Stimulated activated CD4-positive, alpha-beta T cell treated with anti-CD3 and anti-CD28 coated beads, Interleukin-4, amount 100 ng/mL, for 1 hour (primary cell): Measurements from ENCODE around the gene HERC2.
"Not testable (repeated sequence)": the region's sequence is repeated elsewhere in the genome, so short reads cannot be mapped to it uniquely, and the experiment has no call there.

Experiments used
- DNase-seq: peaks from one replicate; pipeline ENCODE4 v3.0.0-alpha.2; 2020

The HERC2 gene

DNA sequence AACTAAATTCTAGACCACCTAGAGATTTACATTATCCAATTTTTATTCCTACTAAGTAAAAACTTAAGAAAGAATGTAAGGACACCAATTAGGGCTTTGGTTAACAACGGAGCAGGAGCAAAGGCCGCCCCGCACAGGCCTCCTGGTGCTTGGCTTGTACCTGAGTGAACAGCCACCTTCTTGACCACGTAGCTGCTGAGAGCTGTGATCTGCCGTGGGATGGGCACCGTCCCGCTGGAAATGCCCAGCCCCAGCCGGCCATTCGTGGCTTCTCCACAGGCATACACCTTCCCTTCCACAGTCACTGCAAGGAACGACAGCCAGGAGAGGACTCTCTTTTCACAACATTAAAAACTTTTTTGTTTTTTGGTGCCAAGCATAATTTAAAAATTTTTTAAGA is 143.3 kb downstream of the HERC2 start:
- no peak for DNase-seq

DNA sequence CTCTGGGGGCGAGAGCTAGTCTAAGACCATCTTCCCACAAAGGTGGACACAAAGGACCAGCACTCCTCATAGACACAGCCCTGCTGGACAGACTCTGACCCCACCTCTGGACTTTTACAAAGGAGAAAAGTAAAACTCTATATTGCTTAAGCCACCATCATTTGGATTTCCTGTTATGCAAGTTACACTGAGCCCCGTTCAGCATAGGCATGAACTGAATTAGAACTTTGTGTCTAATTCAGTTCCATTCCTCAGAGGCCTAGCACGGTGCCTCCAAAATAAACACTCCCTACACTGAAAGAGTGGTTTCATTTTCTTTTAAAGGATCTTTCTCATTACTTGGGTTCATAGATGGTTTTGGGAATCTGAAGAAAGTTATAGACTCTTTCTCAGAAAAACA is 143.7 kb downstream of the HERC2 start:
- DNase-seq, result no peak

DNA sequence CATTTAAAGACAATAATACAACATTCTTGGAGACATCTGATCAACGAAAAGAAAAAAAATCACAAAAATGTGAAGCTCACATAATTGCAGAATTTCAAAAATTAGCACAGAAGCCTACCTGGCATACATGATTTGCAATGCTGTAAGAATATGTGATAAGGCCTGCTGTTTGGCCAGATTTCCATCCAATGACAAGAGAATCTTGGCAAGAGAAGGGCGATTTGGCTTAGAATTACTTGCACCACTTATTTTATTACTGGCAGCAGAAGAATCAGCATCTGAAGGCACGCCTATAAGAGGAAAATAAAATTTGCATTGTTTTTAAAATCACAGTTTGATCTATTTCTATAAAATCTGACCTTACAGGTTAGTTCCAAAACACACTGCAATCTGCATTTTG is 152.6 kb downstream of the HERC2 start:
- no peak for DNase-seq

DNA sequence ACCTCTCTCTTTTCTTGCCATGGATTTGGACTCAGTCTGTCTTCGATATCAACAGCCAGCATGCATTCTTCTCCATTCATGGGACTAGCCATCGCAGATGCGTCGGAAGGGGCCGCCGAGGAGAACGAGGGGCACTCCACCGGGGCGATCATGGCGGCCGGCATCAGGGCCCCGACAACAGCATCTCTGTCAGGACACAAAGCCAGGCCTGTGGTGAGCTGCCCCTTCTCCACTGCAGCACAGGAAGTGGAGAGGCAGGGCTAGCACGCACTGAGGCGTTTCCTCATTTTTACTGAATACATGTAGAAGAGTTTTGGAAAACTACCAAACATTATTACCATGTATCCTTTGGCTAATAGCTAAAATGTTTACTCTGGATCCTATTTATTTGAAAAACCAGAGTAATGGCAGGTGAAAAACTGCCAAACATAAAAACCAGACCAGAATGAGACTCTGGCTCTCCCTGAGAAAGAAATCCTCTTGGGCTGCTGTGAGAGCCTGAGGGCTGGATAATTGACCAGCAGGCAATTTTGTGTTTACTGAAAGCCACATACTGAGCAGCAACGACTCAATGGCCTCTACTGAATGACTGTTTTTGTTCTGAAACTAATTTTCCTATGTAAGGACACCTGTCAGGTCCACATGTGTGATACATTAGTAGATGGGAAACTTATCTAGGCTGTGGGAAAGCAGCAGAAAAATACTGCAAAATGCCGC is 153.4 kb downstream of the HERC2 start:
- DNase-seq, result not testable (repeated sequence)

DNA sequence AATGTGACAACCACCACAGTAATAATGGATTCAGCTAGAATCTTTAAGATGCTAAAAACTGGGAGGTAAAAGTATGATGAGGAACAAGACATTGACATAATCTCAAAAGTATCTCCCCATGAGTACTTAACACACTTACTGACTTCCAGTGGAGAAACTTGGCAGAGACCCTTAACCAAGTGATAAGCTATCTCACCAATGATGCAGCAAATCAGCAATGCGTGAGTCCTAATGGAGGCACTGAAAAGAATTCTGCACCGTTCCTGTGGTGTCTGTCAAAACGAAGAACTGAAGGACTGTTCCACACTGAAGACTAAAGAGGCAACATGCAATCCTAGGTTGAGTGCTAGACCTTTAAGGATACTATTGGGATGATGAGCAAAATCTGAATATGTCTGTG is 154.9 kb downstream of the HERC2 start:
- DNase-seq, result no peak

DNA sequence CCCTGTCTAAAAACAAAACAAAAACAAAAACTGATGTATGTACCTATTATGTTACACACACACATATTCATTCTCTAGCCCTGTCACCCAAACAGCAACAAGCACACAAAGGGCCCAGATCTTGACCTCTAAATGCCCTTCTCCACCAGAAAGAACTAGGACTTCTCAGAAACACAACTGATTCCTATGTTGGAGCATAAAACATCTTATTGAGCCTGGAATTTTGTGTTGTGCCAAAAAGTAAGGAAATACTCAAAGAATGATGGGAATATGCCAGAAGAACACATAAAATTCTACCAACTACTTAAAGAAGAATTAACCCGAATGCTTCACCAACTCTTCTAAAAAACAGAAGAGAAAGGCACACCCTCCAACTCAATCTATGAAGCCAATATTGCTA is 156.2 kb downstream of the HERC2 start:
- DNase-seq, result no peak

DNA sequence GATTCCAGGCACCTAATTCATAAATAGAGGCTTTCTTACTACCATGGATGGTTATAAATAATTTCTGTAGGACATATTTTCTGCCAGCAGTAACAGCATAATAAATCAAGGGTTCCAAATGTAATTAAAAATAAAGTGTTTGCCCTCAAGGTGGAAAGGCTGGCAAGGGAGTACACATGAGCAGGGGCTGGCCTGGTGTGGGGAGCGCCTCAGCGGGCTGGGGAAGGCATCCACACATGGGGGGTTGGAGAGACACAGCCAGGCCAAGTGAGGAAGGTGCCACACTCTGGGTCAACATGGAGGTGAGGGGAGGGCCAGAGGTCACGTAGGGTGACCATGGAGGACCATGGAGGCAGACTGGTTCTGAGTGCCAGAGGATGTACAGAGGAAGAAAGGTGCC is 157.1 kb downstream of the HERC2 start:
- no peak for DNase-seq

DNA sequence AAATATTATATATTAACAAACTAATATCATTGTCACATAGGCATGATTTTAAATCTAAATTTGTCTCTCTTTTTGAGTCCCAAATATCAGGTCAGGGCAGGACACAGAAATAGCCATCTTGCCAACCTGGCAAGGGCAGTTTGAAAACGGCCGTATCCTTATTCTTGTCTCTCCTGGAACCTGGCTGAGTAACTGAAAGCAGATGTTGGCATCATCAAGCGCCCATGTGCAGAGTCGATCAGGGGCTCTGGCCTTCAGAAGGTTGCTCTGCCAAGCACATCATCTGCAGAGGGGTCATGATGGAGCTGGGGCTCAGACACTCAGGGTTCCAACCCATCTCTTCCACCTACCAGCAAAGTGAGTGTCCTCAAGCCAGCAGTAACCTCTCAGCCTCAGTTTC is 167.7 kb downstream of the HERC2 start:
- no peak for DNase-seq

DNA sequence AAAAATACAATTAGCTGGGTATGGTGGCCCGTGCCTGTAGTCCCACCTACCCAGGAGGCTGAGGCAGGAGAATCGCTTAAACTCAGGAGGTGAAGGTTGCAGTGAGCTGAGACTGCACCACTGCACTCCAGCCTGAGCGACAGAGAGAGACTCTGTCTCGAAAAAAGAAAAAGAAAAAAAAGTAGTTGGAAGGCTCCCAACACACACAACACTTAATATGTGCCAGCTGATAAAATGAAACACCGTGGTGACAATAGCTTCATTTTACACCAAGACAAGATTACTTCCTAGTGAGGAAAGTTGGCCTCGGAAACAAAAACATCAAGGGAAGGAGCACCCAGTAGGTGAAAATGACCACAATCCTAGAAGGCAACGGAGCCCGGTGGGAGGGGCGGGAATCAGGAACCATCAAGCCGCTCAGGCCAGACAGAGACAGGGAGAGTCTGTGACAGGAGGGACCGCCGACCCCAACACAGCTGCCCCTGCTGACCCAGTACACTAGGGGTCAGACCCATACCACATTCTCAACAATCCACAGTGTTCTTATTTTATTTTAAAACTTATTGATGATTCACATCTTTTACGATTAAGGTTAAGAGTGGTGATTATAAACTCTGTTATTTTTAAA is 168.4 kb downstream of the HERC2 start:
- no peak for DNase-seq

DNA sequence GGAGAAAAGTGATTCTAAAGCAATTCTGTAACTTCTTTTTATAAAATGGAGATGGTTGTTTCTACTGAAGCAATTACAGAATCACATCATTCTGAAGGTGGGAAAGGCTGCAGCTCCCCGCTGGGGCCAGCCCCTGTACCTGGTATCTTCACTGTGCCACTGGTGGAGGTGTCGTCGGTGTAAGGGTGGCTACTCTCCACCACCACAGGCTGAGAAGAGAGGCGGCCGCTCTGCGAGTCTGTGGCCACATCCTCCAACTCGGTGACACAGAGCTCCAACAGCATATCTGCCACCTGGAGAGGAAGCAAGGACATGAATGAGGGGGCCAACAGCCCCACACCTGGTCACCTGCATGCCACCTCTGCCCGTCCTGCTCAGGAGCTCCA is 169.4 kb downstream of the HERC2 start:
- DNase-seq, result not testable (repeated sequence)

DNA sequence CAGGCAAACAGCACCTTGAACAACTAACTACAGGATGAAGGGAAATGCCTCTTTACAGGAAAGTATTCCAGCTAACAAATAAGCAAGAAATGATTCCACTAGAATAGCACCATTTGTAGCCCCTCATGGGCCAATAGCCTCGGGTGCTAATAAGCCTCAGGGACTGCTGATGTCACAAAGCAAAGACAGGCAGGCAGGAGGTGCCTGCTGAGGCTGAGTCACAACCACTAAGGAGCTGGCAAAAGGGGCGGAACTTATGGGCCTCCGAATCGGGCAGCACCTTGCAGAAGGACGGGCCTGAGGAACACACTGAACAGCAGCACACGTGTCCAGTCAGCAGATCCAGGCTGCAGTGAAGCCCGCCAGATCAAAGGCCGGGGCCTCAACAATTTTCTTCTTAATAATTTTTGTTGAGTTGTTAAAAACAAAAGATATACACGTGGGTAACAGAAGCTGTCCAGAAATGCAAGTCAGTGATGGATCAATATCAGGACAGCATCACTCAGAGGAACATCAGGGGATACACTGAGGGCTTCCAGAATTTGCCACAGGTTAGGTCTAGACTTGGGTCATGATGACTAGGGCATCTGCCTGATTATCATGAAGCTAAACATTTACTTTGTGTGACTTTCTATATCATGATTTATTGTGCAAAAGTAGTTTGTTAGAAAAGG is 170.0 kb downstream of the HERC2 start:
- not testable (repeated sequence) for DNase-seq

DNA sequence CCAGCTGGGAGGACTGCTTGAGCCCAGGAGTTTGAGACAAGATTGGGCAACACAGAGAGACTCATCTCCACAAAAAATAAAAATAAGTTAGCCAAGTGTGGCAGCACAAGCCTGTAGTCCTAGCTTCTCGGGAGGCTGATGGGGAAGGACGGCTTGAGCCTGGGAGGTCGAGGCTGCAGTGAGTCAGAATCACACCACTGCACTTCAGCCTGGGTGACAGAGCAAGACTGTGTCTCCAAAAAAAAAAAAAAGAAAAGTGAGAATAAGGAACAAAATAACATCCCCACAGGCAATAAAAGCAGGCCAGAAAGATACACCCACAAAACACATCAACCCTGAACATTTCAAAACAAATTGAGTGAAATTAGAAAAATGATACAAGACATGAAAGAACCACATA is 174.2 kb downstream of the HERC2 start:
- DNase-seq, result no peak

DNA sequence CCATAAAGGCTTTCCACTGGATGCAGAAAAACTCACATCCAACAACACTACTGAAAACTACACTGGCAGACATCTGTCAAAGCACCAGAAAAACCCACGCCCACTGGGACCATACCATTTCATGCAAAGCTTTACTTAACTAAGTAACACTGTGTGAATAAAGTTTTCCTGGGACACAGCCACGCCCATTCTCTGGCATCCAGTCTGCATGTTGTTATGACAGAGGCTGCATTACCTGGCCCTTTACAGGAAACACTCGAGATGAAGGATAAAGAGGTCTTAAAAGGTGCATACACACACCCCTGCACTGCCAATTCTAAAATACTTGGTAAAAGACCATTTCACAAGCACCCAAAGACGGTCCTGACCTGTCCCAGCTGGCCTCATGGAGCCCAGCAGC is 176.6 kb downstream of the HERC2 start:
- not testable (repeated sequence) for DNase-seq

DNA sequence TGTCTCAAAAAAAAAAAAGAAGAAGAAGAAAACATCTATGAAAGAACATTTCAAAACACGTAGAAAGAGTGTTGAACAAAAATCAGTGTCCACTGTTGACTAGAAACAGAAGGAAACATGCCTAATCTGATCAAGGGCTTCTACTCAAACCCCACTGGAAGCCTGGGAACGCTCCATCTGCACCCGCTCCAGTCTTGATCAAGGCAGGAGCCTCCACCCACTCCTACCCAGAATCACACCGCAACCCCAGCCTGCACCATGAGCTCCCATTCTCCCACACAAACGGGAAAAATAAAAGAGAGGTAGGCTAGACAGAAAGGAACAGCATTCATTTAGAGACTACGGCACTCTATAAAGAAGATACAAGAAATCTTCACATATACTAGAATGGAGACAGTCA is 181.9 kb downstream of the HERC2 start:
- DNase-seq, result no peak

DNA sequence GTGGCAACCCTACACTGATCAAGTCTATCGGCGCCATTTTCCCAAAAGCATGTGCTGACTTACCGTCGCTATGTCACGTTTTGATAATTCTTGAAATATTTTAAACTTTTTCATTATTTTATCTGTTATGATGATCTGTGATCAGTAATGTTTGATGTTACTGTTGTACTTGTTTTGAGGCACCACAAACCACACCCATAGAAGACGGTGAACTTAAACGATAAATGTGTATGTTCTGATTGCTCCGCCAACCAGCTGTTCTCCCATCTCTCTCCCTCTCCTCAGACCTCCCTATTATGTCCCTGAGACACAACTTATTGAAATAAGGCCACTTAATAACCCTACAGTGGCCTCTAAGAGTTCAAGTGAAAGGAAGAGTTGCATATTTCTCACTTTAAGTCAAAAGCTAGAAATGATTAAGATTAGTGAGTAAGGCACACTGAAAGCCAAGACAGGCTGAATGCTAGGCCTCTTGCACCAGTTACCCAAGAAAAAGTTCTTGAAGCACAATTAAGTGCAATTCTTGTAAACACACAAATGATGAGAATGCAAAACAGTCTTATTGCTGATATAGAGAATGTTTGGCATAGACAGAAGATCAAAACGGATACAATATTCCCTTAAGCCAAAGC is 184.5 kb downstream of the HERC2 start:
- not testable (repeated sequence) for DNase-seq

DNA sequence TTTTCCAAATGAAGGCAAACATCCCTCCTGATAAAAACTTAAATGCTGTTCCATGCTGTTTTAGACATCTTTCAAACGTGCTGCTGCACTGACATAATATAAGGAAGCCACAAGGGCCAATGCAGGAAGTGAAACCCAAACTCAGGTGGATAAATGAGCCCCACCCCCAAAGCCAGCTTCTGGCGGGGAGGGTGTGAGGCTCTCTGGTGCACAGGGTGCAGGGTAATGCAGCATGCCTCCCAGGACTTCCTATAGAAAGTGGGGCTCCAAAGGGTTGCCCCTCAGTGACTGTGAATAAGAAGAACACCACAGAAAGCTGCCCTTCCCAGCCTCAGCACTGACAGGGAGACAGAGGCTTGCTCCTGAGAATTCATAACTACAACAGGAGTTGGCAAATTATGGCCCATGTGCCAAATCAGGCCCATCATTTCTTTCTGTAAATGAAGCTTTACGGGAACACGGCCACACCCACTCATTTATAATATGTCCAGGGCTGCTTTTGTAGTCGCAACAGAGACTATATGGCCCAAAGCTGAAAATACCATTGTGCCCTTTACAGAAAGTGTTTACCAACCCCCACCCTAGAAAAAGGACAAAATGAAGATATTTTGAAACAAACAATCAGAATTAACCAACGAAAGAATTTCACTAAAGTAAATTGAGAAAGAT is 185.6 kb downstream of the HERC2 start:
- DNase-seq, result not testable (repeated sequence)

DNA sequence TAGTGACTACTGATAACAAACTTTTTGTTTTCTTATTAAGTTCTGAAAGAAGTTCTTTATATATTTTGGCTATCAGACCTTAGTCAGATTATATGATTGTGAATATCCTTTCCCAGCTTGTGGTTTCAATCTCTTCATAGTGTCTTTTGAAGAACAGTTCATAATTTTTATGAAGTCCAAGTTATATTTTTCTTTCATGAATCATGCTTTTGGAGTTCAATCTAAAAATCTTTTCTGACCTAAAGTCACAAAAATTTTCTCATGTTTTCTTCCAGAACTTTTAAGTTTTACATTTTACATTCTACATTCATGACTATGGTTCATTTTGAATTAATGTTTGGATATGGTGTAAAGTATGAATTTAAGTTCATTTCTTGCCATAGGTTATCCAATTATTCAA is 188.7 kb downstream of the HERC2 start:
- no peak for DNase-seq

DNA sequence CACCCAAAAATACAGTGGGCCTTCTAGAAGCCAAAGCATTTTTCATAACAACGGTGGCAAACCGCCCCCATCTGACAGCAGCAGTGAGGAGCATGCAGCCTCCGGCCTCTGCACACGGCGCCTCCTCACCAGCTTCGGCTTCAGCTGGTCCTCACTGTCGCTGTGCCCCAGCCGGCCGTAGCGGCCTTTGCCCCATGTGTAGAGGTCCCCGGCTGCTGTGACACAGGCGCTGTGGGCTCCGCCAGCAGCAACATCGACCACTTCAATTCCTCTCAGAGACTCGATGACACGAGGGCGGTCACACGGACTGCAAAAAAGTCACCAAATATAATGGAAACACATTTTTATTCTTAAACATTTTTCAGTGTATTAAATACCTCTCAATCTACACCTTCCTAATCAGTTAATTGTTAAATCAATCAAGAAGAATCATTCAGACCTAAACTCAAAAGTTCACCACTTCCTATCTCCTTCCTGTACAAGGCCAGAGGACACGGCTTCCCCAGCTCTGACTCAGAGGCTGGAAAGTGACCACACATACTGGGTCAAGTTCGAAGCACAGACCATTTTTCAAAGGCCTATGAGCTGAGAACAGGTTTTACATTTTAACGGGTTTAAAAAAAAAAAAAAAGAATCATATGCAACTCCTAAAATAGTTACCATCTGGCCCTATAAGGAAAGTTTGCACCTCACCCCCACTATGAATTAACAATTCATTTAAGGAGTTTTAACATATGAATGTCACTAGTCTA is 189.3 kb downstream of the HERC2 start:
- no peak for DNase-seq

DNA sequence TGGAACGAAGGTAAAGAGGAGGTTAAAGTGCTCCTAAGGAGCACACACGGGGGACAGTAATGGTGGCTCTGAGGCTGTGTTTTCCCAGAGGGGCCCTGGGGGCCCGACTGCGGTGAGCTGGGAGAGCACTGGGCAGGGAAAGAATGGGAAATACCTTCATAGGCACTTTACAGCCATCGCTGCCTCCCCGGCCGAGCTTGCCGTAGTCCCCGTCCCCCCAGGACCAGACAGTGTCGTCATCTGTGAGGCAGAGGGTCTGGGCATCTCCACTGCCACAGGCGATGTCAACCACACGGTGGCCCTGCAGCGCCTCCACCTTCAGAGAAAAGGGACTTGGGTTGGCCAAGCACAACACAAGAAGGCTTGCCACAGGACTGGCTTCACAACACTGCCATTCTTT is 190.0 kb downstream of the HERC2 start:
- DNase-seq, result no peak

DNA sequence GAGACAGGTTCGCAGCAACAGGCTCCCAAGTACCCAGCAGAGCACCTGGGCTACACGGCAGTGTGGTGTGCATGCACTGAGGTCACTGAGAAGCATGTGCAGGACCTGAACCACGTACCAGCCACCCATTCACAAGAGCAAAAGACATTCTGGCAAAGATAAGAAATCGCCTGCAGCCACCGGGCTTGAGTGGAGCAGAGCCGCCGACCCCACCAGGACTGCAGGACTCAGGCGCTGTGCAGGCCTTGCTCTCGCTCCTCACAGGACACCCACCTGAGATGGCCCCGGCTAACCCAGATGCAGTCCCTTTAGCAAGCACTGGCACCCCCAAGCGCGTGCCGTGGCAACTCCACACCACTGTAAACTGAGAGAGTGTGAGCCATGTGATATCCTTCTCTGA is 190.6 kb downstream of the HERC2 start:
- no peak for DNase-seq

DNA sequence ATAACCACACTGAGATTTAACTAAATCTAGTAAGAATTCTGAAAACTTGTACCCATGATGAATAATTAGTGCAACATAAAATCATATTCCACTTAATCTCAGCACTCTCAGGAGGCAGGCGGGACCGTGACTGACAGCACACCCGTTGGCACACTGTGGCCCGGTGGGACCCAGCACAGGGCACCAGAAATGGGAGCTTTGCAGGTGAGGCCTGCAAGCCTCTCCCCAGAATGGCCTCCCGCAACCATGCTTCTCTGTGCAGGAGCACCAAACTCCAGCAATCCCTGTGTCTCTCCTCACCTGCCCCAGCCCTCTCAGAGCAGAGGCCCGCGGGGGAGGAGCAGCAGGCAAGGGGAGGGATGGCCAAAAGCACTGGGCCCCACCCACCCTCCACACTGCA is 191.3 kb downstream of the HERC2 start:
- DNase-seq, result no peak

DNA sequence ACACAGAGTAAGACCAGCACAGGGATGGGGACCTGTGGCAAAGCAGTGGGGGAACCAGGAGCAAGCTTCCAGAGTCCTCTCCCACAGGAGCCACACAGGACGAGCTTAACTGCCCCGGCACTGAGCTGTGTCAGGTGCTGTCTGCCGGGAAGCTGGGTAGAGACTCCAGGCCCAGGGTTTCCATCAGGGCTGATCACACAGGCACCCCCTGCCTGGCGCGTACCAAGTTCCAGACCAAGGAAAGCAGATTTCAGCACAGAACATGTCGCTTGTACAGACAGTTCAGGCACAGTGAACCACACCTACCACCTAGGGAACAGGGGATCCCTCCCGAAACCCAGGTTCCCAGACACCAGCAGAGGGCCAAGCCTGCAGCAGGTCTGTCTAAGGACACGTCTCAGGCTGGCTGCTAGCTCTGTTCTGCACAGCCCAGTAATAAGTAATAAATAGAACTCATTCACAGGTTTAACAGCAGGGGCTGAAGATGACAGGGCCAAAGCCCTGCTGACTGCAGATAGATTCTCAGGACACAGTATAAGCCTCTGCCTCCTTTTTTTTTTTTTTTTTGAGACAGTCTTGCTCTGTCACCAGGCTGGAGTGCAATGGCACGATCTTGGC is 192.6 kb downstream of the HERC2 start:
- no peak for DNase-seq
